Tibial nerve (tissue), 4 donors: ENCODE measurements around the gene PIK3CD. TPM values are rescaled to one million over a fixed set of nuclear protein-coding genes. Genes with fewer than 3 reads are reported as not detected.

Source experiments
- DNase-seq, 2 donors: peaks; one replicate each; pipeline ENCODE4 v3.0.0-alpha.2; 2019; ENCODE audit warnings: low spot score in 2 of 2
- H3K27ac ChIP-seq, 4 donors: fragments of 200-600 bp; sonication (generic) in 3 of 4; one replicate each; pipeline ENCODE4 v1.5.1; 2017 to 2019; ENCODE audit warnings: mild to moderate bottlenecking in 1 of 4
- H3K27me3 ChIP-seq, 2 donors: fragments of 200-600 bp; sonication (generic) in 1 of 2; one replicate each; pipeline versions ENCODE4 v1.5.1 to v1.6.0; 2017 to 2019
- H3K36me3 ChIP-seq, 3 donors: fragments of 200-600 bp; sonication (generic); one replicate each; pipeline ENCODE4 v1.5.1; 2018 to 2019
- H3K4me1 ChIP-seq, 4 donors: fragments of 200-600 bp; sonication (generic) in 3 of 4; one replicate each; pipeline ENCODE4 v1.5.1; 2017 to 2019
- H3K4me3 ChIP-seq, 4 donors: fragments of 200-600 bp; sonication (generic) in 3 of 4; one replicate each; pipeline ENCODE4 v1.5.1; 2017 to 2019; ENCODE audit warnings: mild to moderate bottlenecking in 1 of 4, moderate library complexity in 1 of 4
- H3K9me3 ChIP-seq, 4 donors: fragments of 200-600 bp; sonication (generic) in 3 of 4; one replicate each; pipeline ENCODE4 v1.5.1; 2017 to 2019
- CTCF ChIP-seq, 5 experiments: fragments of 200-600 bp in 3 of 5; fragments of 450-650 bp in 2 of 5; sonication (generic) in 3 of 5; IDR thresholded peaks; one replicate each; pipeline ENCODE4 v1.5.1; 2016 to 2019; ENCODE audit warnings: antibody characterized with exemption in 5 of 5, mild to moderate bottlenecking in 3 of 5, moderate library complexity in 2 of 5
- EP300 ChIP-seq, 2 donors: sonication (generic); formaldehyde crosslinking; IDR thresholded peaks; one replicate each; pipeline ENCODE4 v1.6.1; 2017; ENCODE audit warnings: antibody characterized with exemption in 2 of 2, mild to moderate bottlenecking in 1 of 2
- POLR2A ChIP-seq, 2 donors: fragments of 450-650 bp; IDR thresholded peaks; one replicate each; pipeline ENCODE4 v1.6.1; 2017; ENCODE audit warnings: antibody characterized with exemption in 2 of 2, mild to moderate bottlenecking in 2 of 2, moderate library complexity in 2 of 2
- WGBS, 2 donors: methylation state at CpG; one replicate each; pipeline ENCODE4 v1.1.5; 2018; 5-methylcytosine and 5-hydroxymethylcytosine counted together
- total RNA-seq, 4 donors: library from RNA; depleted of rRNA; stranded (reverse); fragments of >200 nt; gene quantifications; one replicate each; pipeline ENCODE4 v1.1.0, GENCODE V29; 2016

The PIK3CD gene
- total RNA-seq, 4 donors from 2014 or later: 6.9 to 18.0 (median 10.2) TPM

DNA sequence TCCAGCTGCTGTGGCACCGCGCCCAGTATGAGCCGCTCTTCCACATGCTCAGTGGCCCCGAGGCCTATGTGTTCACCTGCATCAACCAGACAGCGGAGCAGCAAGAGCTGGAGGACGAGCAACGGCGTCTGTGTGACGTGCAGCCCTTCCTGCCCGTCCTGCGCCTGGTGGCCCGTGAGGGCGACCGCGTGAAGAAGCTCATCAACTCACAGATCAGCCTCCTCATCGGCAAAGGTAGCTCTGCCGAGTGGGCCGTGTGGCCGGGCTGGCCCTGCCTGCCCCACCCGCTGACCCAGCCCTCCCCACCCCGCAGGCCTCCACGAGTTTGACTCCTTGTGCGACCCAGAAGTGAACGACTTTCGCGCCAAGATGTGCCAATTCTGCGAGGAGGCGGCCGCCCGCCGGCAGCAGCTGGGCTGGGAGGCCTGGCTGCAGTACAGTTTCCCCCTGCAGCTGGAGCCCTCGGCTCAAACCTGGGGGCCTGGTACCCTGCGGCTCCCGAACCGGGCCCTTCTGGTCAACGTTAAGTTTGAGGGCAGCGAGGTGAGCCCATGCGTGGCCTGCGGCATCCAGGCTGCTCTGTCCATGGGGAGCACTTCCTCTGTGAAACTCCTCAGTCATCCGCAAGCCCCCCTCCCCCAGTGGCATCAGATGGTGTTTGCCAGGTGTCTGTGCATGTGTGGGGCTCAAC, 64.2 kb downstream of the PIK3CD start:
- Histone ChIP-seq H3K27me3 (no peaks in the 10 kb centered on the region), H3K27ac (peak overlapping the region in 1 of 4 donors; percentile 73), H3K9me3 (no peaks in the 10 kb centered on the region), H3K4me3 (no peak overlapping the region), H3K4me1 (peaks cover 0 to 18% (median 7%) of the 10 kb centered on the region in 4 donors), H3K36me3 (peaks cover 0 to 78% (median 7%) of the 10 kb centered on the region in 3 donors)
- no peak for DNase-seq
- no peak for TF ChIP-seq POLR2A (IDR thresholded peaks at IDR 0.05)
- no peak for TF ChIP-seq CTCF (IDR thresholded peaks at IDR 0.05)
- TF ChIP-seq EP300 (IDR thresholded peaks at IDR 0.05): no peak
- 90 to 92% methylated on average over 36 to 38 of the region's 40 CpGs for WGBS, 2 donors

GRCh38 chr1:9716404-9717192, 65.1 kb downstream of the PIK3CD start:
- WGBS, 2 donors: 87 to 98% methylated on average over 11 to 19 of the region's 29 CpGs
- TF ChIP-seq EP300 (IDR thresholded peaks at IDR 0.05) (no peak), CTCF (IDR thresholded peaks at IDR 0.05) (no peak), POLR2A (IDR thresholded peaks at IDR 0.05) (no peak)
- Histone ChIP-seq H3K27me3 (no peaks in the 10 kb centered on the region), H3K4me3 (peak overlapping the region in 2 of 4 donors; percentile 9 to 27), H3K4me1 (peaks cover 0 to 18% (median 7%) of the 10 kb centered on the region in 4 donors), H3K27ac (peak overlapping the region in 3 of 4 donors; percentile 21 to 73 (median 52)), H3K9me3 (no peaks in the 10 kb centered on the region), H3K36me3 (peaks cover 0 to 78% (median 7%) of the 10 kb centered on the region in 3 donors)
- DNase-seq: no peak

DNA sequence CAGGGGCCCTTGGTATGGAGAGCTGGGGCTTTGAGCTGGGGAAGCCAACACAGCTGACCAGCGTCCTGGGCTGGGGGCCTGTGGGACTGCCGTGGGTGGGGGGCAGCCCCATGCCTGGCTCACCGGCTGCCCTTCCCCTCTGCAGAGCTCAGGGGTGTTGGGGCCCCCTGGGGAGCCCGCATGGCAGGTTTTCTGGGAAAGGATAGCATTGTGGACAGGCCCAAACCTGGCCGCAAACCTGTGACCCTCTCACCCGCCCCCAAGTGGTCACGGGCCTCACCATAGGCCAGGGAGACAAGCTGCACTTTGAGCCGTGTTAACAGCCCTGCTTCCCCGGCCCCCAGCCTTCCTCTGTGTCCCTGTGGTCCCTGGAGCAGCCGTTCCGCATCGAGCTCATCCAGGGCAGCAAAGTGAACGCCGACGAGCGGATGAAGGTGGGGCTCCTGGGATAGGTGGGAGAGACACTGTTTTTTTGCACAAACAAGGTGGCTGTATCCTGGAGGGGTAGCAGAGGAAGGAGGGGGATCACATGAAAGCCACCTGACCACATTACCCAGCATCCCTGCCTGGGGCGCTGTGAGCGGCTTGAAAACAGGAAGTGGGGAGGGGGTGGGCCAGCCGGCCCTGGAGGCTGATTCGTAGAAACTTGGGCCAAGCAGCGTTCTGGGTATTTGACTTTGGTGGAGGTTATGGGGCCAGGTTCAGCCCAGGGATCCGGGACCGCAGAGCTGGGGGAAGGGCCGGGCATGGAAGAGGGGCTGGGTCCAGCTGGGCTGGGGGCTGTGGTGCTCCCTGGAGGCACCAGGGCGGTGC, 65.9 kb downstream of the PIK3CD start:
- 34 to 42% methylated on average over 16 to 21 of the region's 25 CpGs for WGBS, 2 donors
- no peaks in the 10 kb centered on the region for H3K27me3 ChIP-seq
- peak overlapping the region in 3 of 4 donors; percentile 21 to 73 (median 52) for H3K27ac ChIP-seq
- peak; percentile 48 to 63 for DNase-seq
- H3K4me3 ChIP-seq: peak overlapping the region in 2 of 4 donors; percentile 9 to 27
- TF ChIP-seq EP300 (IDR thresholded peaks at IDR 0.05) (peak in 1 of 2 donors; percentile 38), POLR2A (IDR thresholded peaks at IDR 0.05) (no peak)
- peaks cover 0 to 80% (median 13%) of the 10 kb centered on the region in 3 donors for H3K36me3 ChIP-seq
- H3K4me1 ChIP-seq: peaks cover 0 to 18% (median 7%) of the 10 kb centered on the region in 4 donors
- no peaks in the 10 kb centered on the region for H3K9me3 ChIP-seq

- 85 to 88% methylated on average over 7 to 8 of the region's 10 CpGs for WGBS, 2 donors
- Histone ChIP-seq H3K9me3 (peaks cover 0 to 4% (median 0%) of the 10 kb centered on the region in 4 donors), H3K36me3 (peaks cover 0 to 82% (median 20%) of the 10 kb centered on the region in 3 donors)
These were observed 66.6 kb downstream of the PIK3CD start for GRCh38 chr1:9718006-9718680.

More at GRCh38 chr1:9718006-9718680, 66.6 kb downstream of the PIK3CD start:
- H3K27me3 ChIP-seq: no peaks in the 10 kb centered on the region
- no peak for TF ChIP-seq CTCF (IDR thresholded peaks at IDR 0.05)
- no peak for TF ChIP-seq POLR2A (IDR thresholded peaks at IDR 0.05)
- no peak for TF ChIP-seq EP300 (IDR thresholded peaks at IDR 0.05)
- no peak overlapping the region for H3K4me3 ChIP-seq
- DNase-seq: no peak
- peak overlapping the region in 2 of 4 donors; percentile 2 to 73 for H3K27ac ChIP-seq
- peaks cover 0 to 18% (median 7%) of the 10 kb centered on the region in 4 donors for H3K4me1 ChIP-seq
